Measurements from ENCODE around the gene MYL7. TPM values are rescaled to one million over a fixed set of nuclear protein-coding genes. Genes with fewer than 3 reads are reported as not detected.

MYL7 gene
- total RNA-seq, 1 experiment from 2014 or later: not detected

DNA sequence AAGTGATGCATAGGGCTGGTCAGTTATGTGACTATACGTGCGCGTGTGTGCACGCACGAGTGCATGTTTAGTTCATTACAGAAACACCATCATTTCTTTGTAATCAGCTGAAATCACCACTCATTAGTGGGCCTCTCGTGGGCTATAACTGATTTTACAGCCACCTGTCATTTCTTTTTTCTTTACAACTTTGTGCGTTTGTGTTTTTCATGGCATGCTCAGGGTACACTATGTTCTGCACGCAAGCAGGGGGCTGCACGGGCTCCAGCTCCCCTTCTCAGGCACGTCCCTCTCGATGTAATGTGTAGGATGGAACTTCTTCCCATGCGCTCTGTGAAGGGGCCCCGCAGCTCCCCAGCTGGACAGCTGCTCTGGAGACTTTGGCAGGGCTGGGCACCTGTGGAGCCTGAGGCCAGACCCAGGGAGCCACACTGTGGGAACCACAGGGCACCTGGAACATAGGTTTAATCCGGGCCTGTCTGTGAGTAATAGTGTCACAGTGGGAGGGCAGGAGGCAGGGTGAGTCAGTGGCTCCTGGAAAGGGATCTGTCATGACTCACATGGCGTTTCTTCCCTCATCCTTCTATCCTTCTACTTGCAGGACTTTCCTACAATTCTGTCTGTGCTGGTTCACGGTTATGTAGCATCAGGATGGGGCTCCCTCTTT is 43.2 kb upstream of the MYL7 start:
- H3K4me2 ChIP-seq (ENCODE audit: low read length): peak overlapping the region; percentile 70
- intact Hi-C loops (cut with micrococcal nuclease): loop anchor here (5.0 kb wide), 1 partner anchor 37 kb away; no protein-coding TSS in a partner anchor
- peak; percentile 78 for DNase-seq (ENCODE audit: low read depth, low spot score)

More for the DNA sequence above, 43.2 kb upstream of the MYL7 start:
- Histone ChIP-seq H3K27ac (ENCODE audit: low read depth, low read length) (peak overlapping the region; percentile 39), H3K27me3 (ENCODE audit: insufficient read depth, low read length) (no peaks in the 10 kb centered on the region), H3K4me3 (replicated peaks in 1 of 2; ENCODE audit: low read depth in 1 of 2, low read length in 2 of 2) (peak overlapping the region in 1 of 2 experiments; percentile 26; a peak in 1 of 4 replicates), H3K9ac (ENCODE audit: low read length) (peak overlapping the region; percentile 28), H3K9me3 (ENCODE audit: control insufficient read depth in 1 of 2, insufficient read depth in 1 of 2, low read depth in 1 of 2, low read length in 2 of 2) (peaks cover 5 to 11% of the 10 kb centered on the region in 2 experiments; a peak in 2 of 4 replicates), H3K4me1 (ENCODE audit: control insufficient read depth in 1 of 2, insufficient read depth in 2 of 2, low read length in 2 of 2) (peaks cover 18 to 19% of the 10 kb centered on the region in 2 experiments), H3K36me3 (ENCODE audit: control insufficient read depth in 1 of 2, insufficient read depth in 2 of 2, low read length in 2 of 2) (no peaks in the 10 kb centered on the region), H4K20me1 (ENCODE audit: insufficient read depth) (no peaks in the 10 kb centered on the region), H3K79me2 (ENCODE audit: insufficient read depth, low read length) (no peaks in the 10 kb centered on the region), H2AFZ (ENCODE audit: low read depth, low read length, poor library complexity, severe bottlenecking) (peak overlapping the region; percentile 51), H3K9me2 (ENCODE audit: insufficient read depth) (no peaks in the 10 kb centered on the region)
- POLR2A ChIA-PET: no interaction called here
- CTCF ChIA-PET: no interaction called here
- TF ChIP-seq ZFX (IDR thresholded peaks at IDR 0.05) (no peak), SP1 (IDR thresholded peaks at IDR 0.05; ENCODE audit: low read depth) (peak; percentile 75), RAD21 (IDR thresholded peaks at IDR 0.05; ENCODE audit: low read depth) (peak; percentile 21; the same call in 1 of the 2 replicates), EZH2phosphoT487 (IDR thresholded peaks at IDR 0.05; ENCODE audit: borderline replicate concordance) (no peak), FOSL1 (IDR thresholded peaks at IDR 0.05; ENCODE audit: low read depth) (peak; percentile 95), SIN3A (IDR thresholded peaks at IDR 0.05; ENCODE audit: low read depth) (peak; percentile 41; the same call in 1 of the 2 replicates), TCF7L2 (IDR thresholded peaks at IDR 0.05; ENCODE audit: borderline replicate concordance, extremely low read depth, insufficient read depth, insufficient read length) (peak; percentile 49), MAX (IDR thresholded peaks at IDR 0.05) (peak; percentile 74), POLR2A (IDR thresholded peaks at IDR 0.05; ENCODE audit: borderline replicate concordance, extremely low read depth, insufficient read depth, insufficient read length) (no peak), ZNF274 (IDR thresholded peaks at IDR 0.05; ENCODE audit: low read depth, low read length) (no peak), CBX3 (IDR thresholded peaks at IDR 0.05; ENCODE audit: low read depth) (no peak; the same call in none of the 2 replicates), CEBPB (IDR thresholded peaks at IDR 0.05; ENCODE audit: low read depth) (no peak), ZBTB33 (IDR thresholded peaks at IDR 0.05; ENCODE audit: extremely low read depth, insufficient replicate concordance, low read length) (no peak), YY1 (IDR thresholded peaks at IDR 0.05; ENCODE audit: extremely low read depth, insufficient replicate concordance, low read depth, low read length) (no peak), SRF (IDR thresholded peaks at IDR 0.05; ENCODE audit: low read depth) (no peak), JUND (IDR thresholded peaks at IDR 0.05) (peak; percentile 89)
- TF ChIP-seq, protein P1, sequence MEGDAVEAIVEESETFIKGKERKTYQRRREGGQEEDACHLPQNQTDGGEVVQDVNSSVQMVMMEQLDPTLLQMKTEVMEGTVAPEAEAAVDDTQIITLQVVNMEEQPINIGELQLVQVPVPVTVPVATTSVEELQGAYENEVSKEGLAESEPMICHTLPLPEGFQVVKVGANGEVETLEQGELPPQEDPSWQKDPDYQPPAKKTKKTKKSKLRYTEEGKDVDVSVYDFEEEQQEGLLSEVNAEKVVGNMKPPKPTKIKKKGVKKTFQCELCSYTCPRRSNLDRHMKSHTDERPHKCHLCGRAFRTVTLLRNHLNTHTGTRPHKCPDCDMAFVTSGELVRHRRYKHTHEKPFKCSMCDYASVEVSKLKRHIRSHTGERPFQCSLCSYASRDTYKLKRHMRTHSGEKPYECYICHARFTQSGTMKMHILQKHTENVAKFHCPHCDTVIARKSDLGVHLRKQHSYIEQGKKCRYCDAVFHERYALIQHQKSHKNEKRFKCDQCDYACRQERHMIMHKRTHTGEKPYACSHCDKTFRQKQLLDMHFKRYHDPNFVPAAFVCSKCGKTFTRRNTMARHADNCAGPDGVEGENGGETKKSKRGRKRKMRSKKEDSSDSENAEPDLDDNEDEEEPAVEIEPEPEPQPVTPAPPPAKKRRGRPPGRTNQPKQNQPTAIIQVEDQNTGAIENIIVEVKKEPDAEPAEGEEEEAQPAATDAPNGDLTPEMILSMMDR (IDR thresholded peaks at IDR 0.05 in 2 of 3, conservative IDR thresholded peaks at IDR 0.05 in 1 of 3; ENCODE audit: borderline replicate concordance in 1 of 3, insufficient read depth in 1 of 3, low read depth in 2 of 3, low read length in 2 of 3): no peak
- peak; percentile 98 for ATAC-seq
- BruUV-seq (replicated peaks): no TSS peak
- RAD21 ChIA-PET (ENCODE audit: low non-redundant PET in 1 of 2, low total read pairs in 2 of 2, uncharacterized antibody in 2 of 2, unreplicated experiment in 2 of 2): no interaction called here

Measured in HCT116 (cell line).